Stimulated activated CD8-positive, alpha-beta memory T cell treated with anti-CD3 and anti-CD28 coated beads, Interleukin-7, amount 100 ng/mL, for 48 hours (primary cell): ENCODE data around the gene MSANTD2.
"Not testable (repeated sequence)": the region's sequence is repeated elsewhere in the genome, so short reads cannot be mapped to it uniquely, and the experiment has no call there.

Experiments
- DNase-seq, 2 donors: peaks; one replicate each; pipeline ENCODE4 v3.0.0-alpha.2; 2020; ENCODE audit warnings: low read depth in 1 of 2; ENCODE audit errors: extremely low read depth in 1 of 2

MSANTD2 gene

DNA sequence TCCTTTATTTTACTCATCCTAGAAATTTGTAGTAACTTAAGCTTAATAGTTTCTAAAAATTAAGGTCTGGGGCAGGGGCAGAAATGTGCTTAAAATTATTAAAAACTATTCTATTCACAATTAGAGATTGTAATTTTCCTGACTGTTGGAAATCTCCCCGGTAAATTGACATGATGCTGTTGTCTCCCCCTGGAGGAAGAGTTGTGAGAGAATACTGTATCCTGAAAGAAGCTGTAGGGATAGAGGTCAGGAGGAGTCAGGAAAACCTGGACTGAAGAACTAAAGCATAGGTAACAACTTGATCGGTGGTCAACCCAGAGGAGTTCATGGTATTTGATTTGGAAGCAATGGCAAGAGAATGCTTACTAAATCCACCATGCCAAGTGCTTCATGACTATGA is 21.9 kb downstream of the MSANTD2 start:
- no peak for DNase-seq

GRCh38 chr11:124776865-124777645 is 23.2 kb downstream of the MSANTD2 start:
- DNase-seq: no peak

DNA sequence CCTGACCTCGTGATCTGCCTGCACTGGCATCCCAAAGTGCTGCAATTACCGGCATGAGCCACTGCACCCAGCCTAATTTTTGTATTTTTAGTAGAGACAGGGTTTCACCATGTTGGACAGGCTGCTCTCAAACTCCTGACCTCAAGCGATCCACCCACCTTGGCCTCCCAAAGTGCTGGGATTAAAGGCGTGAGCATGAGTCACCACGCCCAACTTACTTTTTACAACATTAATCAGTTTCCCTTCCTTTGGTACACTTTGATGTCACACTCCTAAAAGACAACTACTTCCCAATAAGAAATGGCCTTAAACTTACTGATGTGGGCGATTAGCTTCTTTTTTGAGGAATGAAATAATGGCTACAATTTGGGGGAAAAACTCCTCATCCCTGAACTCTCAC is 29.2 kb downstream of the MSANTD2 start:
- DNase-seq: not testable (repeated sequence)

GRCh38 chr11:124769806-124770774 is 30.1 kb downstream of the MSANTD2 start:
- no peak for DNase-seq

DNA sequence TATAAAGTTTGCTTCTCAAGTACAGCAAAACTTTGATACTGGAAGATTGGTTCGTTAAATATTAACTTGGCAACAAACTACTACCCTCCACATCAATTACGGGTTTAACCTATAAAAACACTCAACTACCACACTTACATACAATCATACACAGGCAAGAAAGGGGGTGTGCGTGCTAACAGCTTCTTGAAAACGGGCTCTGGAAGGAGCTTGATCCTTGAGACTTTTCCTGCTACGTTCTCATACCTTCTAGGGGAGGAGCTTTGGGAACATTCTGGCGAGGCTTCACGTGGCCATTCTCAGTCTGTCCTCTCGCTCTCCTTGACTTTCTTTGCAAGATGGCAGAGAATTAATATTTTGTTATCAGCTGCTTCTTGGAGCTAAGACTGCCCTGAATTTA is 31.3 kb downstream of the MSANTD2 start:
- DNase-seq: no peak

GRCh38 chr11:124766156-124766555 is 34.0 kb downstream of the MSANTD2 start:
- no peak for DNase-seq

DNA sequence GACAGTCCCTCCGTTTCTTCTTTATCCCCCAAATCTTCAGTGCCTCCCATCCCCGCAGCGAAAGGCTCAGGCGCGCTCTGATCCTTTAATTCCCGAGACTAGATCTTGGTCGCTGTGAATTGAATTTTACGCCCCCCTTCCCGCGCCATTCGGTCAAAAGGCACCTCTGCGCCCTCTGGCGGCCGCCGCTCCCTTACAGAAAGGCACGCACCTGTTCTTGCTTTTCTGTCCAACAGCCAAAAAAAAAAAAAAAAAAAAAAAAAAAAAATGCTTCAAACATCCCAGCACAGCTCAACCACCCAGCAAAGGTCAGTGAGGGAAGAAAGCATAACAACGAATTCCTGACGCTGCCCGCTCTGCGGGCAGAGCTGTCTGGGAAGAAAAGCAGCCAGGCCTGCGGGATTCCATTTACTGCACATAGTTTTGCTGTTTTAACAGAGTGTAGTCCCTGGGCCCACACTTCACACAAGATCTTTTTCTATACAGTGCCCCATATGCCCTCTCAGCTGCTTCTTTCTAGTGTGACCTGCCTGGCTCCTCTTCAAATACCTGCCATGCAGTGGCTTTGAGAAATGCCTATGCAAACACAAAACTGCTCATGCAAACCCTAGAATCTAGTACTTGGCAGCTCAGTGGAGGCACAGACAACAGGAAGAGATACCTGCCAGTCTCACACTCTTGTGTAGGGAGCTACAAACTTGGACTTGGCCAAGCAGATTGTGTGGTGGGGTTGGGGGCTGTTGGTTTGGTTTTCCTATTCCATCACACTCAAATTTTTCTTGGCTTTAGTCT is 36.9 kb downstream of the MSANTD2 start:
- DNase-seq: peak; percentile 49 to 77

DNA sequence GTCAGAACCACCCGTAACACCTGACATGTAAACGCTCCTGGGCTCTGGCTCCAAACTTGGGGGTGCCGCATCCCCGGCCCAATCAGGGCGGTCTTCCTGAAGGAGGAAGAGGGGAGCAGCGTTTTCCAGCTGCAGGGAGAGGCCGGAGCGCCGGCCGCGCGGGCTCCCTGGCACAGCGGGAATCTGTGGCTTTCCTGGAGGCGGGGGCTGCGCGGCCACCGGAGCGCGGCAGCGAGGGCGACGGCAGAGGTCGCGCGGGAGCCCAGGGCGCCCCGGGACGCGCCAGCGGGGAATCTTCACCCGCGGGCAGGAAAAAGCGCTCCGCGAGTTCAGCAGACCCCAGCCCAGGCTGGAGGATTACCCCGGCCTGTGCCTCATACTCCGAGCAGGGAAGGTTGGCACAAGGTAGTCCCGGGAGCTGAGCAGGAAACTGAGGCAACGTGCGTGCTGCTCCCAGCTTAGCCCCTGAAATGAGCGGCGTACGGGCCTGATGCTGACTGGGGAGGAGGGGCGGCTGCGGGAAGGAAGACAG is 37.5 kb downstream of the MSANTD2 start:
- DNase-seq: no peak

GRCh38 chr11:124762105-124762623 is 38.0 kb downstream of the MSANTD2 start, which contains the start of gene ESAM:
TSS of gene ESAM (minus strand) at chr11:124762290. CDS start at chr11:124762154, 136 bp downstream.
- DNase-seq: peak; percentile 49 to 51

- no peak for DNase-seq
Observed at GRCh38 chr11:124761301-124762104, 38.7 kb downstream of the MSANTD2 start.

- DNase-seq: no peak
Observed at GRCh38 chr11:124760806-124761205, 39.4 kb downstream of the MSANTD2 start.

DNA sequence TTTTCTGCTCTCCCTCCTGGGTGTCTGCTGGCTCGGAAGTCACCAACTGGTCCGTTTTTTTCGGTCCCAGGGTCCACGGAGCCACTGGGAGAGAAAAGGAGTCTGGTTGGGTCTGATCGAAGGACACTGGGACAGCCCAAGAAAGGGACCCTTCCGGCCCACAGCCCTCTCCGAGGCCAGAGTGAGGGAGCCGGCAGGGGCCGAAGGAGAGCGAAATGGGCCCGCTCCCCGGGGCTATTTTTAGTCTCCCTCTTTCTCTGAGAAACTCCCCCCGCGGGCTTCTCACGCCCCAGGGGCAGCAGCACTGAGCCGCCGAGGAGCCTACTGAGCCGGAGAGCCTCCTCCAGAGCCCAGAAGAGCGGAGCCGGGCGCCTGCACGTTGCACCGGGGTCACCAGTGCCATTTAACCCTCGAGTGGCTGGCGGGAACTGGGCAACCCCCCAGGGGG is 40.0 kb downstream of the MSANTD2 start:
- no peak for DNase-seq

DNA sequence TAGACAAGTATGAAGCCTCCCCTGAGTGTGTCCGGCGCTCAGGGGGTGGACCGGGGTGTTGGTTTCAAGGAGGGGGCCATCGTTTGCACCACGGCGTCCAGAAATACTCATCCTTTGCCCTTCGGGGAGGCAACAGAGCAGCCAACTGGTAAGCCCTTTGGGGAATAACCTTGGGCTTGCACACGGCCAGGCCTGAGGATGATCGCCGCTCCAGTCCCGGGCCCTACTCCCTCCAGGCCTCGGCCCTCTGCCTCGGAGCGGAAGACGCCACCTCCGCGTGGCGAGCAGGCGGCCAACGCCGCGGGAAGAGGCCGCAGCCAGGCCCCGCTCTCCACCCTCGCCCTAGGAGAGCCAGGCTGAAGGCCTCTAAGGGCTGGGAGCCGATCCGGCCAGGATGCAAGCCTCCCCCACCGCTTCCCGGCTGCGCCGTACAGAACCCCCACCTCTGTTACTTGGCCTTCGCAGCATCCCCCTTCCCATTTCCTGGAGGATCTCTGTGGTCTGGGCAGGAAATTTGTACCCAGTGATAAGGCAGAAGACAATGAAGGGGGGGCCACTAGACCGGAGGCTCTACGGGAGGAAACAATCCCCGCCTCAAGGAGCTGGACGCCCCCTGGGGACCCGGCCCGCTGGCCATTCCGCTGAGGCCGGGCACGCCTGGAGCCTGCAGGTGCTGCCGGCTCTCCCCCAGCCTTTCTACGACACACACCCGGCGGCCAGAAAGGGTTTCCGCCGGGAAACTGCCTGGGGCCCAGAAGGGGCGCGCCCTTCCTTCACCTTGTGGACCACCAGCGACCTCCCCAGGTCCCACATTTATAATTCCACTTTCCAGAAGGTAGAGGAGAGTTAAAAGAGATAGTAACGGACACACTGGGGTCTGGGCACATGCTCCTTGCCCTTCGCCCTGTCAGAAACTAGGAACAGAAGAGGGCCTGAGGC is 40.7 kb downstream of the MSANTD2 start:
- no peak for DNase-seq

- peak; percentile 47 to 57 for DNase-seq
Observed at GRCh38 chr11:124758355-124759265, 41.6 kb downstream of the MSANTD2 start.

- no peak for DNase-seq
Observed at GRCh38 chr11:124757320-124757719, 42.9 kb downstream of the MSANTD2 start.

GRCh38 chr11:124756753-124757227 is 43.4 kb downstream of the MSANTD2 start:
- DNase-seq: no peak
